GM13977 (cell line): Measurements from ENCODE around the gene RUNX2.

Source experiments
- DNase-seq: peaks from one replicate; pipeline ENCODE4 v3.0.0; 2012; ENCODE audit warnings: low spot score
- in situ Hi-C: fragments of 300-500 bp; cut with MboI; formaldehyde crosslinking; loops from one replicate; pipeline ENCODE4 v1.12.0; 2022; ENCODE audit warnings: low sequenced_read_pairs, low pct_unique_long_range_greater_than_20kb, mixed read lengths, inconsistent platforms; ENCODE audit not compliant: unreplicated experiment
- TF ChIP-seq, protein P1 (sequence below): IDR thresholded peaks from 2 replicates; pipeline ENCODE4 v1.5.1; 2012; ENCODE audit warnings: mild to moderate bottlenecking, control low read depth; ENCODE audit not compliant: insufficient read depth; ENCODE audit errors: extremely low read depth, missing control alignments

Gene RUNX2

GRCh38 chr6:45447716-45448115 lies 119.6 kb downstream of the RUNX2 start:
- DNase-seq = no peak
- in situ Hi-C loops = loop anchor here (25.0 kb wide), 1 partner anchor 465 kb away; no protein-coding TSS in a partner anchor
- TF ChIP-seq, protein P1, sequence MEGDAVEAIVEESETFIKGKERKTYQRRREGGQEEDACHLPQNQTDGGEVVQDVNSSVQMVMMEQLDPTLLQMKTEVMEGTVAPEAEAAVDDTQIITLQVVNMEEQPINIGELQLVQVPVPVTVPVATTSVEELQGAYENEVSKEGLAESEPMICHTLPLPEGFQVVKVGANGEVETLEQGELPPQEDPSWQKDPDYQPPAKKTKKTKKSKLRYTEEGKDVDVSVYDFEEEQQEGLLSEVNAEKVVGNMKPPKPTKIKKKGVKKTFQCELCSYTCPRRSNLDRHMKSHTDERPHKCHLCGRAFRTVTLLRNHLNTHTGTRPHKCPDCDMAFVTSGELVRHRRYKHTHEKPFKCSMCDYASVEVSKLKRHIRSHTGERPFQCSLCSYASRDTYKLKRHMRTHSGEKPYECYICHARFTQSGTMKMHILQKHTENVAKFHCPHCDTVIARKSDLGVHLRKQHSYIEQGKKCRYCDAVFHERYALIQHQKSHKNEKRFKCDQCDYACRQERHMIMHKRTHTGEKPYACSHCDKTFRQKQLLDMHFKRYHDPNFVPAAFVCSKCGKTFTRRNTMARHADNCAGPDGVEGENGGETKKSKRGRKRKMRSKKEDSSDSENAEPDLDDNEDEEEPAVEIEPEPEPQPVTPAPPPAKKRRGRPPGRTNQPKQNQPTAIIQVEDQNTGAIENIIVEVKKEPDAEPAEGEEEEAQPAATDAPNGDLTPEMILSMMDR = no peak

DNA sequence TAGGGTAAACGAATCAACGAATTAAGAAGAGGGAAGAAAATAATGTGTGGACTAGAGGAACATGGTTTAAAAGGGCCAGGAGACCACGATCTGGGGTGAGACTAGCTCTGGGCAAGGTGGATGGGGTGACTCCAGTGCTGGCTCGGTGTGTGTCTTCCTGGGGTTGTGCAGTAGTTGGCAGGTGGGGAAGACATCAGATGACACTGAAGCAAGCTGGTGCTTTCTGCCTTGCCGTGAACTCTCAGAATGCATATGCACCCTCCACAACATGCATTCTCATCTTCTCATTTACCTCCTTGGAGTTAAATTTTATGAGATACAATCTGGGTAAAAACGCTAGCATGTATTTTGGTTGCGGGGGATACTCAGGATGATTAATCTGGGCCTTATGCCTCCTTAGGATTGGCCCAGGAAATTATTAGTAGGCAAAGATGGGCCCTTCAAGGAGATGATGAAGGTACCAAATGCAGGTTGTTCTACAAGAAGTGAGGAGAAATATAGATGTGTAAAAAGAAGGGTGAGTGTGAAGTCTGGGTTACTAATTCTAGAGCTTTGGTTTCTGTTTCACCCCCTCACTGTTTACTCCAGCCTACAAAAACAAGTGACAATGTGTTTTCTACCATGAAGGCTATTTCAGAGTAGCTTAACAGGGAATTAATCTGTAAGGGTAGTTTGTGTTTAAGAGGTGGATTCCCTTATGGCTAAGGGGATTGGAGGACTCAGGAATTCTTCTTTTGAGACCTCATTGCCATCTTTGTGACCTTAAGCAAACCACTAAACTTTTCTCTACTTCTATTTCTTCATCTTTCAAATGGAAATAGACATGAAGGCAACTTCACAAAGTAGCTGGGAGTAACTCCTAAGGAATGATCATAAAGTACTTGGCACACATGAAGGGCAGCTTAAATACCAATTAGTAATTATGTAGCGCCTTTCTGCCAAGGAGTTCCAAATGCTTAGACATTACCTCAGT lies 120.6 kb downstream of the RUNX2 start:
- TF ChIP-seq, protein P1 = no peak
- DNase-seq = no peak
- in situ Hi-C loops = loop anchor here (25.0 kb wide), 1 partner anchor 464 kb away; no protein-coding TSS in a partner anchor

- in situ Hi-C loops = no loop called here
- TF ChIP-seq, protein P1 = no peak
Observed at GRCh38 chr6:45450132-45450531, 122.0 kb downstream of the RUNX2 start.

DNA sequence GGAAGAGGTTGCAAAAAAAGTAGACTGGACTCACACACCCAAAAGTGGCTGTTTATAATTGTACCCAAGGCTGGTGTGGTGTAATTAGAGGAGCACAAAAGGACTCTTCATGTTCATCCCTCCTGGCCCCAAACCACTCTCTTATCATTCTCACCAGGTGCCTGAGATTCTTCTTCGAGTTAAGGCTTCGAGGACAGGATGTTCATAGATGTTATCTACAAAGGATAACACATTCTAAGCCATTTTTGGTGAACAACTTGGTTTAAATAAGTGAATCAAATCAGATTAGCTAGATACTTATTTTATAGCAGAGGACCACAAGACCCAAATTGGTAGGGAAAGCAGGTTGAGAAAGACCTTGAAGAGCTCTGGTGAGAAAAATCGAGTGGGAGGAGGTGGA lies 122.7 kb downstream of the RUNX2 start:
- in situ Hi-C loops = no loop called here
- TF ChIP-seq, protein P1 = no peak
- no peak for DNase-seq

More at GRCh38 chr6:45450132-45450531, 122.0 kb downstream of the RUNX2 start:
- no peak for DNase-seq

- TF ChIP-seq, protein P1 = no peak
- no peak for DNase-seq
- in situ Hi-C loops = no loop called here
Observed at GRCh38 chr6:45454008-45454911, 126.1 kb downstream of the RUNX2 start.

GRCh38 chr6:45455408-45455807 lies 127.3 kb downstream of the RUNX2 start:
- TF ChIP-seq, protein P1 = no peak
- in situ Hi-C loops = no loop called here
- DNase-seq = no peak
